SK-N-DZ (cell line): Measurements from ENCODE around the gene NHP2. TPM values are rescaled to one million over a fixed set of nuclear protein-coding genes. Genes with fewer than 3 reads are reported as not detected.
A peak's percentile ranks its signal among the peaks of the same experiment; 100 is the strongest.
"Not testable (repeated sequence)": the region's sequence is repeated elsewhere in the genome, so short reads cannot be mapped to it uniquely, and the experiment has no call there.

Source experiments
- DNase-seq: peaks from one replicate; pipeline ENCODE4 v3.0.0-alpha.2; 2015; ENCODE audit warnings: low spot score
- polyA plus RNA-seq, 2 experiments: library from polyadenylated mRNA; depleted of rRNA; stranded (reverse); fragments of >200 nt; gene quantifications; 2 replicates each; pipeline ENCODE4 v1.2.3, GENCODE V29; 2014

The NHP2 gene
- 979 and 1,102 TPM in 2 replicates for polyA plus RNA-seq (2014; cell fraction: cytosol; rRNA removed)
- 486 and 595 TPM in 2 replicates for polyA plus RNA-seq (2014; cell fraction: nucleus; rRNA removed)

DNA sequence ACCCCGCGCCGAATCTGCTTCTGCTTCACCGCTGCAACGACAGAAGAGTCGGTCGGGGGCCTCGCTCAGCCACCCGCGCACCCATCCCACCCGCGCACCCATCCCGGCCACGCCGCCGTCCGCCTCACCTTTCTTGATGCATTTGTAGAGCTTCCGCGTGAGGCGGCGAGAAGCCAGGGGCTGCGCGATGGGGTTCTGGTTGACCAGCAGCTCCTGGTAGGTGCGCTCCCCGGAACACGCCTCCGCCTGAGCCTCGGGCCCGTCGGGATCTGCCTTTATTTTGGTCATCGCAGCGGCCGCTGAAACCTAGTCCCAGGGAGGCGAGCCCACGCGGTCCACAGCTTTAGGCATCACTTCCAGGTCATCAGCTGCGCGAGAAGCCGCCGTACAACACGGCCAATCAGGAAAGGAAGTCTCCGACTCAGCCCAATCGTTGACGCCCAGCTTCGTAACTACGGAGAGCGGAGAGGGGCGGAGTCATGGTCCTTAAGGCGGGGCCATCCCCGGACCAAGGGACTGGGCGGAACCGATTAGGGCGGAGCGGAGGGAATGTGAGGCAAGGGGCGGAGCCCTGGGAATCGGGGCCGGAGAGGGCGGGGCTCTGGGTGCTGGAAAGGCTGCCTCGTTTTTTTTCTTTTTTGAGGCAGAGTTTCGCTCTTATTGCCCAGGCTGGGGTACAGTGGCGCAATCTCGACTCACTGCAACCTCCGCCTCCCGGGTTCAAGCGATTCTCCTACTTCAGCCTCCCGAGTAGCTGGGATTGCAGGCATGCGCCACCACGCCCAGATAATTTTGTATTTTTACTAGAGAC lies at the start of gene NHP2:
NHP2 (minus strand) TSS at position 356 of the 811 bp plus-strand sequence; CDS start at position 288, 68 bp downstream.
- DNase-seq, result peak; percentile 98

DNA sequence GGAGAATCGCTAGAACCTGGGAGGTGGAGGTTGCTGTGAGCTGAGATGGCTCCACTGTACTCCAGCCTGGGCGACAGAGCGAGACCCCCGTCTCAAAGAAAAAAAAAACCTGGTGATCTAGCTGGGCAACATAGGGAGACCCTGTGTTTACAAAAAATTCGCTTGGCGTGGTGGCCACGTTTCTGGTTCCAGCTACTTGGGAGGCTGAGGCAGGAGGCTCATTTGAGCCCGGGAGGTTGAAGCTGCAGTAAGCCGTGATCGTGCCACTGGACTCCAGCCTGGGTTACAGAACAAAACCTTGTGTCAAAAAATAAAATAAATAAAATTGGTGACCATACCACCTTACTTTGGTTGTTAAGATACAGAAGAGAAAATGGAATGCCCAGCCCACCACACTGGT lies 48.9 kb upstream of the NHP2 start:
- no peak for DNase-seq

DNA sequence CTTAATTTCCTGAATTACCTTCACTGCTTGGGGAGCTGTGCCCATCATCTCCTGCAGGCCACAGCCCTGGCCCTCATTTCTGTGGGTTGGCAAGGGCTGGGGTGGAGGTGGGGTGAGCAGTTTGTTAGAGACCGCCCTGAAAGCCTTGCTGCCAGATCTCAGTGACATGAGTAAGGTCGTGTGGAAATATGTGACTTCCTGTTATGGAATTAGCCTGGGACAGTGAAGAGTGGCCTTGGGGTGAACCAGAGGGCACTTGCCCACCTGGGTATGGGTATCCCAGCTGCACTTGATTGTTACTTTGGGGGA lies 48.2 kb upstream of the NHP2 start:
- DNase-seq, result no peak

DNA sequence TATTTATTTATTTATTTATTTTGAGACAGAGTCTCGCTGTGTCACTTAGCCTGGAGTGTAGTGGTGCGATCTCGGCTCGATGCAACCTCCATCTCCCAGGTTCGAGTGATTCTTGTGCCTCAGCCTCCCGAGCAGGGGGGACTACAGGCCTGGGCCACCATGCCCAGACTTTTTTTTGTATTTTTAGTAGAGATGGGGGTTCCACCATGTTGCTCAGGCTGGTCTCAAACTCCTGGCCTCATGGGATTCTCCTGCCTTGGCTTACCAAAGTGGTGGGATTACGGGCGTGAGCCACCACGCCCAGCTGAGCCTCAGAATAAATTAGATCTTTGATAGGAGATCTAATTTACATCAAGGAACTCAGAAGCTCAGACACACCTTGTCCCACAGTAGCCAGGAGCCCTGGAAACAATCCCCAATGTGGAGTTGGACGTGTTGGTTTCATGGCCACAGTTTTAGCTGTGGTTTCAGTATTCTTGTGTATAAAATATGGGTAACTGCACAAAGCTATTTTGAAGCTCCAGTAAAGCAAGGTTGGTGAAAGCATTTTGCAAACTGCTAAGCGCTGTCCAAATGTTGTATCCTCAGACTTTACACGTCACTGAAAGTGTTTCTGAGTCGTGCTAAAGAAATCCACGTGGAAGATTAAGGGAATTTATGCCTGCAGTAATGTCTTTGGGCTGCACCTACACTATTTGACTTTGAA lies 47.7 kb upstream of the NHP2 start:
- DNase-seq, result no peak

- no peak for DNase-seq
Measured at GRCh38 chr5:178199581-178200434, 46.1 kb upstream of the NHP2 start.

DNA sequence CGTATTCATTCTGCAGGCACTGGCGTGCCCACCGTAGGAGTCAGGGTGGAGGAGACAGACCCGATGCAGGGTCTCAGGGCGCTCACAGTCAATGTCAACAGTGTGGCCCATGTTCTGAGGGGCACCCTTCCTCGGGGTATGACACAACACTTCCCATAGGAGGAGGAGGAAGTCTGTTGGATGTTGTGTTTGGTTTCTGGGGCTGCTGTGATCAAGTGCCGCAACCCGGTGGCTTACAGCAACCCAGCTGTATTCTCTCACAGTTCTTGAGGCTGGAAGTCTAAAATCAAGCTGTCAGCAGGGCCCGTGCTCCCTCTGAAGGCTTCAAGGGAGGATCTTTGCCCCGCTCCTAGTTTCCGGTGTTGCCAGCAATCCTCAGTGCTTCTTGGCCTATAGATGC lies 45.0 kb upstream of the NHP2 start:
- no peak for DNase-seq

- not testable (repeated sequence) for DNase-seq
Measured at GRCh38 chr5:178198151-178198550, 44.5 kb upstream of the NHP2 start.

DNA sequence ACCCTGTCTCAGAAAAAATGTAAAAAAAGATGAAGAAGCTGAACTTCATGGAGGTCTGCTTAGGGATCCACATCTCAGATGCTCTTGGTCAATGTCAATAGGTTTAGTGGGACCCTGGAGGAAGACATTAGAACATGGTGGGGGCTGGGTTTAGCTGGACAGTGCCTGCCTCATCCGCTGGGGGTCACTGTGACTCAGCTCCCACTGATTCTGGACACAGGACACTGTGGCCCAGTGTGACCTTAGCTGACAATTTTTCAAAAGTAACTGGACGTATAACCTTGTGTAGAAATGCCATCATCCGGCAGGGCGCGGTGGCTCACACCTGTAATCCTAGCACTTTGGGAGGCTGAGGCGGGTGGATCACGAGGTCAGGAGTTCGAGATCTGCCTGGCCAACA lies 43.3 kb upstream of the NHP2 start:
- DNase-seq, result no peak

DNA sequence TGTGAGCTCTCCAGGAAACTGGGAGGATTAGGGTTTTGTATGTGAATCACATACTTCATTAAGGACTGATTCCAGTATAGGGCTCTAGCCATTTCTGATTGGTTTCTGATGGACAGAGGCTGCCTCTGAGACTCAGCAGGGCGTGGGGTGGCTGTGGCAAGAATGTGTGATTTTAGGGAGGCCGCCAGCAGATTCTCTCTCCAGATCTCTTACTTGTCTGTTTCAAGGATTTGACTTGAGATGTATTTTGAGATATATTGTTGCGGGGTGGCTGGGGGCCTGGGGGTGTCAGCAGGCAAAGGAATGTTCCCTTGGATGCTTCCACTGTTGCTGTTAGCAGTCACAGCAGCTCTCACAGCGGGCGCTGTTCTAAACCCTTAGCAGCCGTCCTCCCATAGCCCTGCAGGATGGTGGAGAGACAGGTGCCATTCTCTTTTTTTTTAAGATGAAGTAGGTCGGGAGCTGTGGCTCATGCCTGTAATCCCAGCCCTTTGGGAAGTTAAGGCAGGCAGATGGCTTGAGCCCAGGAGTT lies 42.7 kb upstream of the NHP2 start:
- no peak for DNase-seq

DNA sequence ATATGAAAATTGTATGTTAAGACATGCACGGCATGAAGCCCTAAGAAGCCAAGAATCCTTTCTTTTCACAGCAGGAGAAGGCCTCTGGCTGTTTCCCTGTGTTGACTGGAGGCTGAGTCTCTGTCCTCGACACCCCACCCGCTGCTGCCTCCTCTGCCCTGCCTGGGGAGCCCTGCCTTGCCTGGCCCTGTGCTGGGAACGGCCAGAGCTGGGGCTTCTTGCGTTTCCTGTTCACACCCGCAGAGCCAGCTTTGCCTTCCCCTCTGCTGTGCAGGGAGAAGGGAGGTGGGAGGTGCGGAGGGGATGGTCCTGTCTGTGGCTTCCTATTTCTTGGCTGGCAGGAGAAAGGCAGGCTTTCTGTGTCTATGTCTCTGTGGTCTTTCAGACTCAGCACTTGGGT lies 40.3 kb upstream of the NHP2 start:
- DNase-seq, result no peak

GRCh38 chr5:178193251-178193809 lies 39.6 kb upstream of the NHP2 start:
- DNase-seq, result no peak

- no peak for DNase-seq
Measured at GRCh38 chr5:178192787-178193186, 39.1 kb upstream of the NHP2 start.

DNA sequence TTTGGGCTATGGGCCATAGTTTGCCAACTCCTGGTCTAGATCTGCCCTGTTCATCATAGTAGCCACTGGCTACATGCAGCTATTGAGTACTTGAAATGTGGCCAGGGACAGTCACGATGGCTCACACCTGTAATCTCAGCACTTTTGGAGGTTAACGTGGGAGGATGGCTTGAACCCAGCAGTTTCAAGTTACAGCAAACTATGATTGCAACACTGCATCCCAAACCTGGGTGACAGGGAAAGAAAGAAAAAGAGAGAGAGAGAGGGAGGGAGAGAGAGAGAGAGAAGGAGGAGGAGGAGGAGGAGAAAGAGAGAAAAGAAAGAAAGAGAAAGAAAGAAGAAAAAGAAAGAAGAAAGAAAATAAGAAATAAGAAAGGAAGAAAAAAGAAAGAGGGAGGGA lies 38.6 kb upstream of the NHP2 start:
- DNase-seq, result no peak

GRCh38 chr5:178191661-178192060 lies 38.0 kb upstream of the NHP2 start:
- no peak for DNase-seq

DNA sequence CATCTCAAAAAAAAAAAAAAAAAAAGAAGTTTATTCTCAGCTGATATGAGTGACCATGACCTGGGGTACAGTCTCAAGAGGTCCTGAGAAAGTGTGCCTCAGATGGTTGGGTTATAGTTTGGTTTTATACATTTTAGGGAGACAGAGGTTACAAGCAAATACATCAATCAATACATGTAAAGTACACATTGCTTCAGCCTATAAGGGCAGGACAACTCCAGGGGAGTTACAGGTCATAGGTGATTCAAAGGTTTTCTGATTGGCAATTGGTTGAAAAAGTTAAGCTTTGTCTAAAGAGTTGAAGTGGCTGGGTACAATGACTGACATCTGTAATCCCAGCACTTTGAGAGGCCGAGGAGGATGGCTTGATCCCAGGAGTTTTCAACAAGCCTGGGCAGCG lies 35.7 kb upstream of the NHP2 start:
- no peak for DNase-seq

DNA sequence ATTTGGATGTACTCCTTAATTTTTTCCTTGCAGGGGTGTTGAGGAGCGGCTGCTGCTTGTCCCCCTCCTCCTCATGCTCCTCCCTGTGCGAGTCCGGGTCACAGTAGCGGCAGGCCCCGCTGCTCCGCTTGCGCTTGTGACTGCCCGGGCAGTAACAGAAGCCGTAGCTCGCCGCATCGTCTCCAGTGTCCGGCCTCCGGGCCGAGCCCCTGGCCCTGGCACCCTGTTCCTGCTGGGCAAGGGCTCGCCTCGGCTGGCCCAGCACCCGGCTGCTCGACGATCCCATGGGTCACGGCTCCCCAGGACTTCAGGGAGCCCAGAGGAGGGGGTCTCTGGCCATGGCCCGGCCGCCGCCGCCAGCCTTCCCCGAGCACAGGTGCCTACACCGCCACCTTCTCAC lies 33.3 kb upstream of the NHP2 start, which contains the start of gene GMCL2:
GMCL2 (minus strand) TSS at position 358 of the 400 bp plus-strand sequence; CDS start at position 286, 72 bp downstream.
- DNase-seq, result no peak

- DNase-seq, result no peak
Measured at GRCh38 chr5:178186427-178186826, 32.7 kb upstream of the NHP2 start.

- no peak for DNase-seq
Measured at GRCh38 chr5:178182158-178182876, 28.6 kb upstream of the NHP2 start.

GRCh38 chr5:178180141-178180863 lies 26.6 kb upstream of the NHP2 start:
- no peak for DNase-seq

- no peak for DNase-seq
Measured at GRCh38 chr5:178177569-178177968, 23.9 kb upstream of the NHP2 start.
